IPS-18a (cell line): ENCODE measurements around the gene RNF31.
"Not testable (repeated sequence)": the region's sequence is repeated elsewhere in the genome, so short reads cannot be mapped to it uniquely, and the experiment has no call there.

Experiments
- H3K27ac ChIP-seq: one replicate; pipeline ENCODE4 v1.5.1; 2013; ENCODE audit warnings: low read length
- H3K27me3 ChIP-seq: one replicate; pipeline ENCODE4 v1.6.1; 2013; ENCODE audit warnings: mild to moderate bottlenecking, low read length; ENCODE audit not compliant: control insufficient read depth, insufficient read depth
- H3K36me3 ChIP-seq: one replicate; pipeline ENCODE4 v1.6.1; 2013; ENCODE audit warnings: low read depth, low read length; ENCODE audit not compliant: control insufficient read depth
- H3K4me1 ChIP-seq: one replicate; pipeline ENCODE4 v1.6.1; 2013; ENCODE audit warnings: low read depth, low read length; ENCODE audit not compliant: control insufficient read depth
- H3K4me3 ChIP-seq: one replicate; pipeline ENCODE4 v1.5.1; 2013; ENCODE audit warnings: low read length
- H3K9ac ChIP-seq: one replicate; pipeline ENCODE4 v1.6.1; 2013; ENCODE audit warnings: mild to moderate bottlenecking, low read length, moderate library complexity
- H3K9me3 ChIP-seq: one replicate; pipeline ENCODE4 v1.6.1; 2013; ENCODE audit warnings: low read depth, low read length; ENCODE audit not compliant: control insufficient read depth

Gene RNF31

GRCh38 chr14:24194186-24194872, 47.0 kb downstream of the RNF31 start:
- H3K36me3 ChIP-seq, result peaks cover 17% of the 10 kb centered on the region
- H3K27me3 ChIP-seq, result no peaks in the 10 kb centered on the region
- no peaks in the 10 kb centered on the region for H3K4me1 ChIP-seq
- H3K9me3 ChIP-seq, result no peaks in the 10 kb centered on the region
- H3K4me3 ChIP-seq, result peak overlapping the region; percentile 90
- H3K9ac ChIP-seq, result no peak overlapping the region
- no peak overlapping the region for H3K27ac ChIP-seq

- Histone ChIP-seq H3K9me3 (no peaks in the 10 kb centered on the region), H3K4me3 (peak overlapping the region; percentile 90), H3K36me3 (peaks cover 17% of the 10 kb centered on the region), H3K4me1 (no peaks in the 10 kb centered on the region), H3K9ac (peak overlapping the region; percentile 79), H3K27ac (no peak overlapping the region), H3K27me3 (no peaks in the 10 kb centered on the region)
These were observed 47.5 kb downstream of the RNF31 start for GRCh38 chr14:24194873-24195185.

GRCh38 chr14:24195186-24196070, 48.1 kb downstream of the RNF31 start, which contains the start of gene TM9SF1:
Gene TM9SF1 (minus strand): TSS chr14:24195441. CDS start chr14:24195019, 422 bp downstream.
- Histone ChIP-seq H3K27ac (peak within 1 kb of the TSS; percentile 89), H3K4me1 (no peaks in the 10 kb centered on the region), H3K27me3 (no peaks in the 10 kb centered on the region), H3K4me3 (peak within 1 kb of the TSS; percentile 90), H3K36me3 (peaks cover 14% of the 10 kb centered on the region), H3K9ac (peak within 1 kb of the TSS; percentile 79), H3K9me3 (no peaks in the 10 kb centered on the region)

- Histone ChIP-seq H3K9me3 (no peaks in the 10 kb centered on the region), H3K4me3 (peak overlapping the region; percentile 90), H3K4me1 (no peaks in the 10 kb centered on the region), H3K27me3 (no peaks in the 10 kb centered on the region), H3K9ac (peak overlapping the region; percentile 79), H3K27ac (peak overlapping the region; percentile 10), H3K36me3 (peaks cover 14% of the 10 kb centered on the region)
These were observed 49.1 kb downstream of the RNF31 start for GRCh38 chr14:24196071-24197055.

GRCh38 chr14:24197056-24197450, 49.8 kb downstream of the RNF31 start:
- Histone ChIP-seq H3K9ac (no peak overlapping the region), H3K36me3 (peaks cover 9% of the 10 kb centered on the region), H3K4me3 (no peak overlapping the region), H3K9me3 (no peaks in the 10 kb centered on the region), H3K27me3 (no peaks in the 10 kb centered on the region), H3K4me1 (no peaks in the 10 kb centered on the region), H3K27ac (no peak overlapping the region)

- Histone ChIP-seq H3K4me3 (no peak overlapping the region), H3K9me3 (no peaks in the 10 kb centered on the region), H3K4me1 (peaks cover 6% of the 10 kb centered on the region), H3K36me3 (no peaks in the 10 kb centered on the region), H3K27ac (no peak overlapping the region), H3K9ac (no peak overlapping the region), H3K27me3 (no peaks in the 10 kb centered on the region)
These were observed 51.7 kb downstream of the RNF31 start for GRCh38 chr14:24198814-24199524.

- H3K9me3 ChIP-seq, H3K27me3 ChIP-seq, H3K4me1 ChIP-seq: not testable (repeated sequence)
- Histone ChIP-seq H3K4me3 (peak overlapping the region; percentile 37), H3K27ac (peak overlapping the region; percentile 67), H3K36me3 (peaks cover 24% of the 10 kb centered on the region), H3K9ac (peak overlapping the region; percentile 9)
These were observed 55.2 kb downstream of the RNF31 start for GRCh38 chr14:24202538-24202937.

- peak overlapping the region; percentile 67 for H3K27ac ChIP-seq
- not testable (repeated sequence) for H3K27me3 ChIP-seq, H3K9me3 ChIP-seq, H3K4me1 ChIP-seq
- H3K4me3 ChIP-seq, result peak overlapping the region; percentile 37
- peak overlapping the region; percentile 9 for H3K9ac ChIP-seq
- peaks cover 31% of the 10 kb centered on the region for H3K36me3 ChIP-seq
These were observed 56.1 kb downstream of the RNF31 start for GRCh38 chr14:24203249-24203886.

- Histone ChIP-seq H3K4me3 (no peak overlapping the region), H3K27me3 (no peaks in the 10 kb centered on the region), H3K36me3 (peaks cover 38% of the 10 kb centered on the region), H3K27ac (no peak overlapping the region), H3K4me1 (peaks cover 6% of the 10 kb centered on the region), H3K9ac (no peak overlapping the region), H3K9me3 (no peaks in the 10 kb centered on the region)
These were observed 57.2 kb downstream of the RNF31 start for GRCh38 chr14:24204163-24205146.
